Liver (tissue), 9 donors: ENCODE measurements around the gene GNB1. TPM values are rescaled to one million over a fixed set of nuclear protein-coding genes. Genes with fewer than 3 reads are reported as not detected.

ENCODE experiments used
- DNase-seq: peaks from one replicate; pipeline ENCODE4 v3.0.0-alpha.2; 2017; ENCODE audit warnings: low spot score
- H3K27ac ChIP-seq, 2 donors: one replicate each; pipeline ENCODE4 v1.7.0; 2013; ENCODE audit warnings: inconsistent platforms in 2 of 2, low read length in 2 of 2, control low read depth in 1 of 2, low read depth in 1 of 2, mild to moderate bottlenecking in 1 of 2
- H3K27me3 ChIP-seq, 4 donors: one replicate each; pipeline versions ENCODE4 v1.6.1 to v1.7.0; 2013; ENCODE audit warnings: low read length in 3 of 4, inconsistent platforms in 1 of 4, mild to moderate bottlenecking in 1 of 4, moderate library complexity in 1 of 4; ENCODE audit not compliant: control insufficient read depth in 4 of 4, insufficient read depth in 4 of 4
- H3K36me3 ChIP-seq, 4 donors: one replicate each; pipeline versions ENCODE4 v1.6.1 to v1.7.0; 2013; ENCODE audit warnings: low read length in 3 of 4, mild to moderate bottlenecking in 3 of 4, low read depth in 1 of 4, moderate library complexity in 1 of 4; ENCODE audit not compliant: control insufficient read depth in 4 of 4, insufficient read depth in 3 of 4
- H3K4me1 ChIP-seq, 4 donors: one replicate each; pipeline versions ENCODE4 v1.6.1 to v1.7.0; 2013; ENCODE audit warnings: low read length in 3 of 4, mild to moderate bottlenecking in 3 of 4, moderate library complexity in 1 of 4; ENCODE audit not compliant: control insufficient read depth in 4 of 4, insufficient read depth in 4 of 4
- H3K4me3 ChIP-seq, 3 donors: one replicate each; pipeline versions ENCODE4 v1.6.1 to v1.7.0; 2013; ENCODE audit warnings: low read length in 3 of 3, control low read depth in 1 of 3, low read depth in 1 of 3, mild to moderate bottlenecking in 1 of 3
- H3K9ac ChIP-seq, 2 donors: one replicate each; pipeline ENCODE4 v1.7.0; 2013; ENCODE audit warnings: low read length in 2 of 2, mild to moderate bottlenecking in 2 of 2, moderate library complexity in 2 of 2, control low read depth in 1 of 2, low read depth in 1 of 2
- H3K9me3 ChIP-seq, 4 donors: one replicate each; pipeline versions ENCODE4 v1.6.1 to v1.7.0; 2013; ENCODE audit warnings: low read length in 3 of 4; ENCODE audit not compliant: control insufficient read depth in 4 of 4
- EGR1 ChIP-seq, 2 donors: IDR thresholded peaks; 2 replicates each; pipeline ENCODE4 v1.6.1; 2016 to 2018; ENCODE audit warnings: antibody characterized with exemption in 2 of 2, low read depth in 2 of 2
- FOXA1 ChIP-seq: IDR thresholded peaks from 2 replicates; pipeline ENCODE4 v1.6.1; 2016; ENCODE audit warnings: antibody characterized with exemption
- FOXA2 ChIP-seq: IDR thresholded peaks from 2 replicates; pipeline ENCODE4 v1.6.1; 2016; ENCODE audit warnings: antibody characterized with exemption
- GABPA ChIP-seq, 2 donors: IDR thresholded peaks in 1 of 2; conservative IDR thresholded peaks in 1 of 2; 2 replicates each; pipeline ENCODE4 v1.6.1; 2016; ENCODE audit warnings: antibody characterized with exemption in 2 of 2, mild to moderate bottlenecking in 1 of 2, moderate library complexity in 1 of 2
- JUND ChIP-seq, 2 donors: IDR thresholded peaks; 2 replicates each; pipeline ENCODE4 v1.6.1; 2016; ENCODE audit warnings: antibody characterized with exemption in 2 of 2
- NR2F2 ChIP-seq: IDR thresholded peaks from 2 replicates; pipeline ENCODE4 v1.6.1; 2016; ENCODE audit warnings: antibody characterized with exemption
- RAD21 ChIP-seq, 2 donors: IDR thresholded peaks; 2 replicates each; pipeline ENCODE4 v1.6.1; 2016; ENCODE audit warnings: antibody characterized with exemption in 2 of 2, mild to moderate bottlenecking in 2 of 2
- RXRA ChIP-seq, 2 donors: IDR thresholded peaks; 2 replicates each; pipeline ENCODE4 v1.6.1; 2017 to 2018; ENCODE audit warnings: antibody characterized with exemption in 2 of 2, mild to moderate bottlenecking in 1 of 2
- TAF1 ChIP-seq: conservative IDR thresholded peaks from 2 replicates; pipeline ENCODE4 v1.6.1; 2016; ENCODE audit warnings: antibody characterized with exemption, mild to moderate bottlenecking
- YY1 ChIP-seq: IDR thresholded peaks from 2 replicates; pipeline ENCODE4 v1.6.1; 2016; ENCODE audit warnings: antibody characterized with exemption, mild to moderate bottlenecking
- WGBS: extraction: QIAGEN DNeasy Blood & Tissue Kit; methylation state at CpG from one replicate; pipeline ENCODE4 v1.1.7; 2013; 5-methylcytosine and 5-hydroxymethylcytosine counted together
- polyA plus RNA-seq, 2 donors: library from polyadenylated mRNA; stranded (reverse) in 1 of 2; unstranded in 1 of 2; fragments of 200-250 nt in 1 of 2; fragments of >200 nt in 1 of 2; fragmentation: Nextera tagmentation in 1 of 2; extraction: Ambion mirVana in 1 of 2; gene quantifications; one replicate each; pipeline versions ENCODE4 v1.2.1 to v1.2.3, GENCODE V29; 2013 to 2015
- total RNA-seq, 2 donors: library from RNA; depleted of rRNA; stranded (reverse); fragments of >200 nt; gene quantifications; one replicate each; pipeline ENCODE4 v1.2.3, GENCODE V29; 2014
- TF ChIP-seq, protein P1 (sequence below): IDR thresholded peaks from 2 replicates; pipeline ENCODE4 v1.6.1; 2016; ENCODE audit warnings: antibody characterized with exemption, mild to moderate bottlenecking
- TF ChIP-seq, protein P2 (sequence below): IDR thresholded peaks from 2 replicates; pipeline ENCODE4 v1.6.1; 2016; ENCODE audit warnings: antibody characterized with exemption
- TF ChIP-seq, protein P3 (sequence below): fragments of 150-350 bp; IDR thresholded peaks from 2 replicates; pipeline ENCODE4 v1.5.1; 2017; ENCODE audit warnings: improper control_type of control experiment, low read depth, low read length; ENCODE audit not compliant: missing input control
- TF ChIP-seq, protein P4 (sequence below): IDR thresholded peaks from 2 replicates; pipeline ENCODE4 v1.6.1; 2016; ENCODE audit warnings: antibody characterized with exemption
- donor health status: healthy.
- donor health status: healthy.
- donor health status: healthy.
- donor health status: healthy.
- donor health status: healthy.

Gene GNB1
- total and polyA plus RNA-seq, 4 donors, result 22.3 to 68.5 (median 52.7) TPM

DNA sequence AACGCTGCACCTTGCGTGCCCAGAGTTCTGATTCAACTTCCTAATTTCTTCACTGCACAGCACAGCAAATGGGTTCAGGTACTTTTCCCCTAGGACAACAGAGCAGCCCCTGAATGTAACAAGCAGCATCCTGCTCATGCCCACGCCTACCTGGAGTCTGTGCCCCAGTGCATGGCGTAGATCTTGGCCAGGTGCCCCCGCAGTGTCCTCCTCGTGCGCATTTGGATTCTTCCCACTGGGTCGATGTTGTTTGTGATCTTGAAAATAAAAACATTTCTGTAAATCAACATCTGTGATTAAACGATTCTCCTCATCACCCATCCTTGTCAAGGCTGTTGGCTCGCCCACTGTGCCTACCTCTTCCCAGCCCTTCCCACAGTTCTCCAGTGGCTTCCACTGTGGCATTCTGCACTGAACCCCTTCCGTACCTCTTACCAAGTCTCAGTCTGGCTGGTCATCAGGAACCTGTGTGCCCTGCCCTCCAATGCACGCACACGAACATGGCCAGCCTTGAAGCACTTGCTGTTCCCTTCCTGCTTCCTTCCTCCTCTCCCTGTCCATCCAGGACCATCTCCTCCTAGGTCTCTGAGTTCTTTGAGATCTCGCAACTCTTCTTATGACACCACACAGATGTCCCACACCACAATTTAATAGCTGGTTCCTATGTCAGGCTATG, 75.1 kb downstream of the GNB1 start:
- DNase-seq, result no peak
- Histone ChIP-seq H3K27ac (no peak overlapping the region), H3K27me3 (no peaks in the 10 kb centered on the region), H3K36me3 (peaks cover 9 to 33% (median 23%) of the 10 kb centered on the region in 4 donors), H3K4me1 (no peaks in the 10 kb centered on the region), H3K9me3 (no peaks in the 10 kb centered on the region), H3K4me3 (no peak overlapping the region), H3K9ac (no peak overlapping the region)
- TF ChIP-seq YY1, result no peak
- TF ChIP-seq RXRA (IDR thresholded peaks at IDR 0.05), result no peak
- TF ChIP-seq, protein P1, sequence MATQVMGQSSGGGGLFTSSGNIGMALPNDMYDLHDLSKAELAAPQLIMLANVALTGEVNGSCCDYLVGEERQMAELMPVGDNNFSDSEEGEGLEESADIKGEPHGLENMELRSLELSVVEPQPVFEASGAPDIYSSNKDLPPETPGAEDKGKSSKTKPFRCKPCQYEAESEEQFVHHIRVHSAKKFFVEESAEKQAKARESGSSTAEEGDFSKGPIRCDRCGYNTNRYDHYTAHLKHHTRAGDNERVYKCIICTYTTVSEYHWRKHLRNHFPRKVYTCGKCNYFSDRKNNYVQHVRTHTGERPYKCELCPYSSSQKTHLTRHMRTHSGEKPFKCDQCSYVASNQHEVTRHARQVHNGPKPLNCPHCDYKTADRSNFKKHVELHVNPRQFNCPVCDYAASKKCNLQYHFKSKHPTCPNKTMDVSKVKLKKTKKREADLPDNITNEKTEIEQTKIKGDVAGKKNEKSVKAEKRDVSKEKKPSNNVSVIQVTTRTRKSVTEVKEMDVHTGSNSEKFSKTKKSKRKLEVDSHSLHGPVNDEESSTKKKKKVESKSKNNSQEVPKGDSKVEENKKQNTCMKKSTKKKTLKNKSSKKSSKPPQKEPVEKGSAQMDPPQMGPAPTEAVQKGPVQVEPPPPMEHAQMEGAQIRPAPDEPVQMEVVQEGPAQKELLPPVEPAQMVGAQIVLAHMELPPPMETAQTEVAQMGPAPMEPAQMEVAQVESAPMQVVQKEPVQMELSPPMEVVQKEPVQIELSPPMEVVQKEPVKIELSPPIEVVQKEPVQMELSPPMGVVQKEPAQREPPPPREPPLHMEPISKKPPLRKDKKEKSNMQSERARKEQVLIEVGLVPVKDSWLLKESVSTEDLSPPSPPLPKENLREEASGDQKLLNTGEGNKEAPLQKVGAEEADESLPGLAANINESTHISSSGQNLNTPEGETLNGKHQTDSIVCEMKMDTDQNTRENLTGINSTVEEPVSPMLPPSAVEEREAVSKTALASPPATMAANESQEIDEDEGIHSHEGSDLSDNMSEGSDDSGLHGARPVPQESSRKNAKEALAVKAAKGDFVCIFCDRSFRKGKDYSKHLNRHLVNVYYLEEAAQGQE, result no peak
- no peak for TF ChIP-seq NR2F2
- TF ChIP-seq, protein P2, sequence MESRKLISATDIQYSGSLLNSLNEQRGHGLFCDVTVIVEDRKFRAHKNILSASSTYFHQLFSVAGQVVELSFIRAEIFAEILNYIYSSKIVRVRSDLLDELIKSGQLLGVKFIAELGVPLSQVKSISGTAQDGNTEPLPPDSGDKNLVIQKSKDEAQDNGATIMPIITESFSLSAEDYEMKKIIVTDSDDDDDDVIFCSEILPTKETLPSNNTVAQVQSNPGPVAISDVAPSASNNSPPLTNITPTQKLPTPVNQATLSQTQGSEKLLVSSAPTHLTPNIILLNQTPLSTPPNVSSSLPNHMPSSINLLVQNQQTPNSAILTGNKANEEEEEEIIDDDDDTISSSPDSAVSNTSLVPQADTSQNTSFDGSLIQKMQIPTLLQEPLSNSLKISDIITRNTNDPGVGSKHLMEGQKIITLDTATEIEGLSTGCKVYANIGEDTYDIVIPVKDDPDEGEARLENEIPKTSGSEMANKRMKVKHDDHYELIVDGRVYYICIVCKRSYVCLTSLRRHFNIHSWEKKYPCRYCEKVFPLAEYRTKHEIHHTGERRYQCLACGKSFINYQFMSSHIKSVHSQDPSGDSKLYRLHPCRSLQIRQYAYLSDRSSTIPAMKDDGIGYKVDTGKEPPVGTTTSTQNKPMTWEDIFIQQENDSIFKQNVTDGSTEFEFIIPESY, result no peak
- no peak for TF ChIP-seq FOXA2
- TF ChIP-seq, protein P3, sequence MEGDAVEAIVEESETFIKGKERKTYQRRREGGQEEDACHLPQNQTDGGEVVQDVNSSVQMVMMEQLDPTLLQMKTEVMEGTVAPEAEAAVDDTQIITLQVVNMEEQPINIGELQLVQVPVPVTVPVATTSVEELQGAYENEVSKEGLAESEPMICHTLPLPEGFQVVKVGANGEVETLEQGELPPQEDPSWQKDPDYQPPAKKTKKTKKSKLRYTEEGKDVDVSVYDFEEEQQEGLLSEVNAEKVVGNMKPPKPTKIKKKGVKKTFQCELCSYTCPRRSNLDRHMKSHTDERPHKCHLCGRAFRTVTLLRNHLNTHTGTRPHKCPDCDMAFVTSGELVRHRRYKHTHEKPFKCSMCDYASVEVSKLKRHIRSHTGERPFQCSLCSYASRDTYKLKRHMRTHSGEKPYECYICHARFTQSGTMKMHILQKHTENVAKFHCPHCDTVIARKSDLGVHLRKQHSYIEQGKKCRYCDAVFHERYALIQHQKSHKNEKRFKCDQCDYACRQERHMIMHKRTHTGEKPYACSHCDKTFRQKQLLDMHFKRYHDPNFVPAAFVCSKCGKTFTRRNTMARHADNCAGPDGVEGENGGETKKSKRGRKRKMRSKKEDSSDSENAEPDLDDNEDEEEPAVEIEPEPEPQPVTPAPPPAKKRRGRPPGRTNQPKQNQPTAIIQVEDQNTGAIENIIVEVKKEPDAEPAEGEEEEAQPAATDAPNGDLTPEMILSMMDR, result no peak
- TF ChIP-seq, protein P4, sequence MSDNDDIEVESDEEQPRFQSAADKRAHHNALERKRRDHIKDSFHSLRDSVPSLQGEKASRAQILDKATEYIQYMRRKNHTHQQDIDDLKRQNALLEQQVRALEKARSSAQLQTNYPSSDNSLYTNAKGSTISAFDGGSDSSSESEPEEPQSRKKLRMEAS, result no peak
- no peak for TF ChIP-seq JUND (IDR thresholded peaks at IDR 0.05)
- TF ChIP-seq FOXA1, result no peak
- no peak for TF ChIP-seq EGR1 (IDR thresholded peaks at IDR 0.05; ENCODE audit: low read depth in 2 of 2)
- WGBS, result 92% methylated on average over 14 of the region's 14 CpGs

- H3K27me3 ChIP-seq, result no peaks in the 10 kb centered on the region
- no peak overlapping the region for H3K27ac ChIP-seq
- TF ChIP-seq TAF1, result no peak
- TF ChIP-seq, protein P4, result no peak
- TF ChIP-seq RAD21 (IDR thresholded peaks at IDR 0.05), result no peak
- TF ChIP-seq YY1, result no peak
- TF ChIP-seq GABPA (IDR thresholded peaks at IDR 0.05 in 1 of 2, conservative IDR thresholded peaks at IDR 0.05 in 1 of 2), result no peak
- TF ChIP-seq, protein P2, result no peak
- DNase-seq, result no peak
- H3K9ac ChIP-seq, result no peak overlapping the region
- no peaks in the 10 kb centered on the region for H3K4me1 ChIP-seq
- WGBS, result 91% methylated on average over 6 of the region's 6 CpGs
- no peak overlapping the region for H3K4me3 ChIP-seq
- H3K36me3 ChIP-seq, result peaks cover 10 to 37% (median 17%) of the 10 kb centered on the region in 4 donors
- no peaks in the 10 kb centered on the region for H3K9me3 ChIP-seq
Observed at GRCh38 chr1:1809489-1809888, 81.4 kb downstream of the GNB1 start.
